Right lobe of liver (tissue), 4 donors: Measurements from ENCODE around the gene ABHD12B.

Experiments
- POLR2A ChIP-seq: fragments of 450-650 bp; IDR thresholded peaks from one replicate; pipeline ENCODE4 v1.6.1; 2017; ENCODE audit warnings: antibody characterized with exemption, mild to moderate bottlenecking
- TF ChIP-seq, protein P1 (sequence below), 4 donors: fragments of 200-600 bp in 3 of 4; fragments of 450-650 bp in 1 of 4; IDR thresholded peaks; one replicate each; pipeline versions ENCODE4 v1.5.1 to v1.8.0; 2016 to 2022; ENCODE audit warnings: antibody characterized with exemption in 4 of 4, mild to moderate bottlenecking in 2 of 4
- donor health status: DM: no; HTN: no; CAD: no.
- donor health status: DM: no; HTN: no; CAD: no.
- donor health status: DM: no; HTN: yes; CAD: no.

DNA sequence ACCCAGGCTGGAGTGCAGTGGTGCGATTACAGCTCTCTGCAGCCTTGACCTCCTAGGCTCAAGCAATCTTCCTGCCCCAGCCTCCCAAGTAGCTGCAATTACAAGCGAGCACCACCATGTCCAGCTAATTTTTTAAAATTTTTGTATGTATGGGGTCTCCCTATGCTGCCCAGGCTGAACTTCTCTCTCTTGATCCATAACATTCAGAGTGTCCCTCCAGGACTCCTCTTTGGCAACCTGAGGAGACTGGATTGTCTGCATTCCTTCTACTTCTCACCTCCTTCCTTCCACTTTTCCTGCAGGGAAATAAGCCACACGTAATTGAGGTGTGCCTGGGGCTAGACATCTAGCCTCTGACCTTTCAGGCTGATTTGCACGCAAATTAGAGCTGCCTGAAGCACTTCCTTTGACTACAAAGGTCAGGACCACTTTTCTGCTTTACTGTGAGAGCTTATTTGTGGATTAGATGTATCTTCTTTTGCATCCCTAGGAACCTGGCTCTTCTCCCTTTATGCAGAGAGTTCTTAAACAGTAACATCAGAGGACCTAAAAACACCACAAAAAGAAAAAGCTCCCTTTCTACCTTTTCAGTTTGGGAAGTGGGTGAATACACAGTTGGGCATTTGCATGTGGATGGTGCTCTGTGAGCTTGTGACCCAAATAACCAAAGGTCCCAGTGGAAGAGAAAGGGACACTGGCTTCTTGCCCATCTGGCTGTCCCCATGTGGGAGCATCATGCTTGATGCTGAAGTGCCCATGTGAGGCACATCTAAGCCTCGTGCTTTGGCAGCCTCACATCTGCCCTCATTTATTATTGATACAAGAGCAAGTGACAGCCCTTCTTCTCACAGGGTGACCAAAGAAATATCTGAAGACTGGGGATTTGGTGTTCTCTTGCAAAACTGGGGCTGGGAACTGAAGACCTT, 38.9 kb downstream of the ABHD12B start:
- TF ChIP-seq, protein P1, sequence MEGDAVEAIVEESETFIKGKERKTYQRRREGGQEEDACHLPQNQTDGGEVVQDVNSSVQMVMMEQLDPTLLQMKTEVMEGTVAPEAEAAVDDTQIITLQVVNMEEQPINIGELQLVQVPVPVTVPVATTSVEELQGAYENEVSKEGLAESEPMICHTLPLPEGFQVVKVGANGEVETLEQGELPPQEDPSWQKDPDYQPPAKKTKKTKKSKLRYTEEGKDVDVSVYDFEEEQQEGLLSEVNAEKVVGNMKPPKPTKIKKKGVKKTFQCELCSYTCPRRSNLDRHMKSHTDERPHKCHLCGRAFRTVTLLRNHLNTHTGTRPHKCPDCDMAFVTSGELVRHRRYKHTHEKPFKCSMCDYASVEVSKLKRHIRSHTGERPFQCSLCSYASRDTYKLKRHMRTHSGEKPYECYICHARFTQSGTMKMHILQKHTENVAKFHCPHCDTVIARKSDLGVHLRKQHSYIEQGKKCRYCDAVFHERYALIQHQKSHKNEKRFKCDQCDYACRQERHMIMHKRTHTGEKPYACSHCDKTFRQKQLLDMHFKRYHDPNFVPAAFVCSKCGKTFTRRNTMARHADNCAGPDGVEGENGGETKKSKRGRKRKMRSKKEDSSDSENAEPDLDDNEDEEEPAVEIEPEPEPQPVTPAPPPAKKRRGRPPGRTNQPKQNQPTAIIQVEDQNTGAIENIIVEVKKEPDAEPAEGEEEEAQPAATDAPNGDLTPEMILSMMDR (IDR thresholded peaks at IDR 0.05) = no peak
- TF ChIP-seq POLR2A = no peak
